ENCODE data around the gene CCDC78. TPM values are rescaled to one million over a fixed set of nuclear protein-coding genes. Genes with fewer than 3 reads are reported as not detected.

CCDC78 gene
- total and polyA plus RNA-seq, 2 experiments from 2014 or later = 10.5 to 12.6 TPM

DNA sequence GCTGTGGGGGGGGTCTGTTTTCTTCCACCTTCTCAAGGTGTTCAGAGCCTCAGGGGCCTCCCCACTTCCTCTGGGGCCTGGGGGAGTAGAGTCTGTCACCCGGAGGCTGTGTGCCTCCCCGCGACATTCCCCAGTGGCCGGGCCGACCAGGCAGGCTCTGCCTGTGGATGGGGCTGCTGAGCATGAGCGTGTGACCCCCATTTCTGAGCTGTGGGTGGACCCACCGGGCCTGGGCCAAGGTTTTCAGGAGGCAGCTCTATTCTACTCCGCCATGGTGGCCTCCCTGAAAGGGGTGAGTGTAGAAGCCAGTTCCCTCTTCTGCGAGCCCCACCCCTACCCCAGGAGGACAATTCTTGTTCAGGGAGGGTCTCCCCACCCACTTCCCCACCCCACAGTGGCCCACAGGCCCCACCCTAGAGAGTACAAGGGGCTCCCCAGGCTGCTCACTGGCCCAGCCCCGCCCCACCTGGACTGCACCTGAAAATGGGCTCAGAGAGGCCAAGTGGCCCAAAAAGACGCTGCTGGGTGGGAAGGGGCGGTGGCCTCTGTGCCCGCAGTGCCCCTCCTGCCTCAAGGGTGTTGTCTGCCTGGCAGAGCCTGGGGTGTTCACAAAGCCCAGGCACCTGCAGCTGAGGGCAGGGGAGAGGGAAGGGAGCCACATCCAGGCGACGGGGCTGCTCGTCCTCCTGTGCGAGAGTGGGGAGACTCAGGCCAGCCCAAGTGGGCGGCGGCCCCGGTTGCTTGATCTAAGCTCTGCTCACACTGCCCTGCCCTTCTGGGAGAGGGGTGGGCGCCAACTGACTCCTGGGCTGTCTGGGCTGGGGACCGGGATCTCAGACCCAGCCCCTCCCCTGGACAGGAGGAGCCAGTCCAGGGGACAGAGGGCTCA lies 35.6 kb upstream of the CCDC78 start:
- H3K27me3 ChIP-seq (ENCODE audit: insufficient read depth) = no peaks in the 10 kb centered on the region
- H3K36me3 ChIP-seq (ENCODE audit: insufficient read depth) = no peaks in the 10 kb centered on the region
- H3K4me3 Mint-ChIP-seq = no peak overlapping the region
- no peak overlapping the region for H2AFZ ChIP-seq
- no peaks in the 10 kb centered on the region for H3K79me2 ChIP-seq (replicated peaks; ENCODE audit: insufficient read depth)
- H3K4me2 ChIP-seq = no peak overlapping the region
- ATAC-seq = peak; percentile 26
- TF ChIP-seq, protein P1, sequence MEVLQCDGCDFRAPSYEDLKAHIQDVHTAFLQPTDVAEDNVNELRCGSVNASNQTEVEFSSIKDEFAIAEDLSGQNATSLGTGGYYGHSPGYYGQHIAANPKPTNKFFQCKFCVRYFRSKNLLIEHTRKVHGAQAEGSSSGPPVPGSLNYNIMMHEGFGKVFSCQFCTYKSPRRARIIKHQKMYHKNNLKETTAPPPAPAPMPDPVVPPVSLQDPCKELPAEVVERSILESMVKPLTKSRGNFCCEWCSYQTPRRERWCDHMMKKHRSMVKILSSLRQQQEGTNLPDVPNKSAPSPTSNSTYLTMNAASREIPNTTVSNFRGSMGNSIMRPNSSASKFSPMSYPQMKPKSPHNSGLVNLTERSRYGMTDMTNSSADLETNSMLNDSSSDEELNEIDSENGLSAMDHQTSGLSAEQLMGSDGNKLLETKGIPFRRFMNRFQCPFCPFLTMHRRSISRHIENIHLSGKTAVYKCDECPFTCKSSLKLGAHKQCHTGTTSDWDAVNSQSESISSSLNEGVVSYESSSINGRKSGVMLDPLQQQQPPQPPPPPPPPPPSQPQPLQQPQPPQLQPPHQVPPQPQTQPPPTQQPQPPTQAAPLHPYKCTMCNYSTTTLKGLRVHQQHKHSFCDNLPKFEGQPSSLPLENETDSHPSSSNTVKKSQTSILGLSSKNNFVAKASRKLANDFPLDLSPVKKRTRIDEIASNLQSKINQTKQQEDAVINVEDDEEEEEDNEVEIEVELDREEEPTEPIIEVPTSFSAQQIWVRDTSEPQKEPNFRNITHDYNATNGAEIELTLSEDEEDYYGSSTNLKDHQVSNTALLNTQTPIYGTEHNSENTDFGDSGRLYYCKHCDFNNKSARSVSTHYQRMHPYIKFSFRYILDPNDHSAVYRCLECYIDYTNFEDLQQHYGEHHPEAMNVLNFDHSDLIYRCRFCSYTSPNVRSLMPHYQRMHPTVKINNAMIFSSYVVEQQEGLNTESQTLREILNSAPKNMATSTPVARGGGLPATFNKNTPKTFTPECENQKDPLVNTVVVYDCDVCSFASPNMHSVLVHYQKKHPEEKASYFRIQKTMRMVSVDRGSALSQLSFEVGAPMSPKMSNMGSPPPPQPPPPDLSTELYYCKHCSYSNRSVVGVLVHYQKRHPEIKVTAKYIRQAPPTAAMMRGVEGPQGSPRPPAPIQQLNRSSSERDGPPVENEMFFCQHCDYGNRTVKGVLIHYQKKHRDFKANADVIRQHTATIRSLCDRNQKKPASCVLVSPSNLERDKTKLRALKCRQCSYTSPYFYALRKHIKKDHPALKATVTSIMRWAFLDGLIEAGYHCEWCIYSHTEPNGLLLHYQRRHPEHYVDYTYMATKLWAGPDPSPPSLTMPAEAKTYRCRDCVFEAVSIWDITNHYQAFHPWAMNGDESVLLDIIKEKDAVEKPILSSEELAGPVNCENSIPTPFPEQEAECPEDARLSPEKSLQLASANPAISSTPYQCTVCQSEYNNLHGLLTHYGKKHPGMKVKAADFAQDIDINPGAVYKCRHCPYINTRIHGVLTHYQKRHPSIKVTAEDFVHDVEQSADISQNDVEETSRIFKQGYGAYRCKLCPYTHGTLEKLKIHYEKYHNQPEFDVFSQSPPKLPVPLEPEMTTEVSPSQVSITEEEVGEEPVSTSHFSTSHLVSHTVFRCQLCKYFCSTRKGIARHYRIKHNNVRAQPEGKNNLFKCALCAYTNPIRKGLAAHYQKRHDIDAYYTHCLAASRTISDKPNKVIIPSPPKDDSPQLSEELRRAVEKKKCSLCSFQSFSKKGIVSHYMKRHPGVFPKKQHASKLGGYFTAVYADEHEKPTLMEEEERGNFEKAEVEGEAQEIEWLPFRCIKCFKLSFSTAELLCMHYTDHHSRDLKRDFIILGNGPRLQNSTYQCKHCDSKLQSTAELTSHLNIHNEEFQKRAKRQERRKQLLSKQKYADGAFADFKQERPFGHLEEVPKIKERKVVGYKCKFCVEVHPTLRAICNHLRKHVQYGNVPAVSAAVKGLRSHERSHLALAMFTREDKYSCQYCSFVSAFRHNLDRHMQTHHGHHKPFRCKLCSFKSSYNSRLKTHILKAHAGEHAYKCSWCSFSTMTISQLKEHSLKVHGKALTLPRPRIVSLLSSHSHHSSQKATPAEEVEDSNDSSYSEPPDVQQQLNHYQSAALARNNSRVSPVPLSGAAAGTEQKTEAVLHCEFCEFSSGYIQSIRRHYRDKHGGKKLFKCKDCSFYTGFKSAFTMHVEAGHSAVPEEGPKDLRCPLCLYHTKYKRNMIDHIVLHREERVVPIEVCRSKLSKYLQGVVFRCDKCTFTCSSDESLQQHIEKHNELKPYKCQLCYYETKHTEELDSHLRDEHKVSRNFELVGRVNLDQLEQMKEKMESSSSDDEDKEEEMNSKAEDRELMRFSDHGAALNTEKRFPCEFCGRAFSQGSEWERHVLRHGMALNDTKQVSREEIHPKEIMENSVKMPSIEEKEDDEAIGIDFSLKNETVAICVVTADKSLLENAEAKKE (CRISPR knock-in tag; IDR thresholded peaks at IDR 0.05) = no peak
- TF ChIP-seq, protein P2, sequence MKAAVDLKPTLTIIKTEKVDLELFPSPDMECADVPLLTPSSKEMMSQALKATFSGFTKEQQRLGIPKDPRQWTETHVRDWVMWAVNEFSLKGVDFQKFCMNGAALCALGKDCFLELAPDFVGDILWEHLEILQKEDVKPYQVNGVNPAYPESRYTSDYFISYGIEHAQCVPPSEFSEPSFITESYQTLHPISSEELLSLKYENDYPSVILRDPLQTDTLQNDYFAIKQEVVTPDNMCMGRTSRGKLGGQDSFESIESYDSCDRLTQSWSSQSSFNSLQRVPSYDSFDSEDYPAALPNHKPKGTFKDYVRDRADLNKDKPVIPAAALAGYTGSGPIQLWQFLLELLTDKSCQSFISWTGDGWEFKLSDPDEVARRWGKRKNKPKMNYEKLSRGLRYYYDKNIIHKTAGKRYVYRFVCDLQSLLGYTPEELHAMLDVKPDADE (IDR thresholded peaks at IDR 0.05) = no peak
- TF ChIP-seq POLR2AphosphoS5 (IDR thresholded peaks at IDR 0.05; ENCODE audit: low read depth) = no peak
- no peak for TF ChIP-seq CREB1 (CRISPR knock-in tag; IDR thresholded peaks at IDR 0.05; ENCODE audit: low read depth)
- TF ChIP-seq ZNF114 (CRISPR knock-in tag; IDR thresholded peaks at IDR 0.05) = no peak
- TF ChIP-seq EZH2phosphoT487 (IDR thresholded peaks at IDR 0.05; ENCODE audit: unreplicated experiment) = no peak
- TF ChIP-seq, protein P3, sequence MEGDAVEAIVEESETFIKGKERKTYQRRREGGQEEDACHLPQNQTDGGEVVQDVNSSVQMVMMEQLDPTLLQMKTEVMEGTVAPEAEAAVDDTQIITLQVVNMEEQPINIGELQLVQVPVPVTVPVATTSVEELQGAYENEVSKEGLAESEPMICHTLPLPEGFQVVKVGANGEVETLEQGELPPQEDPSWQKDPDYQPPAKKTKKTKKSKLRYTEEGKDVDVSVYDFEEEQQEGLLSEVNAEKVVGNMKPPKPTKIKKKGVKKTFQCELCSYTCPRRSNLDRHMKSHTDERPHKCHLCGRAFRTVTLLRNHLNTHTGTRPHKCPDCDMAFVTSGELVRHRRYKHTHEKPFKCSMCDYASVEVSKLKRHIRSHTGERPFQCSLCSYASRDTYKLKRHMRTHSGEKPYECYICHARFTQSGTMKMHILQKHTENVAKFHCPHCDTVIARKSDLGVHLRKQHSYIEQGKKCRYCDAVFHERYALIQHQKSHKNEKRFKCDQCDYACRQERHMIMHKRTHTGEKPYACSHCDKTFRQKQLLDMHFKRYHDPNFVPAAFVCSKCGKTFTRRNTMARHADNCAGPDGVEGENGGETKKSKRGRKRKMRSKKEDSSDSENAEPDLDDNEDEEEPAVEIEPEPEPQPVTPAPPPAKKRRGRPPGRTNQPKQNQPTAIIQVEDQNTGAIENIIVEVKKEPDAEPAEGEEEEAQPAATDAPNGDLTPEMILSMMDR (conservative IDR thresholded peaks at IDR 0.05; ENCODE audit: low read depth in 2 of 2) = no peak
- TF ChIP-seq STAT1 (IDR thresholded peaks at IDR 0.05; ENCODE audit: unreplicated experiment) = no peak
- TF ChIP-seq, protein P4, sequence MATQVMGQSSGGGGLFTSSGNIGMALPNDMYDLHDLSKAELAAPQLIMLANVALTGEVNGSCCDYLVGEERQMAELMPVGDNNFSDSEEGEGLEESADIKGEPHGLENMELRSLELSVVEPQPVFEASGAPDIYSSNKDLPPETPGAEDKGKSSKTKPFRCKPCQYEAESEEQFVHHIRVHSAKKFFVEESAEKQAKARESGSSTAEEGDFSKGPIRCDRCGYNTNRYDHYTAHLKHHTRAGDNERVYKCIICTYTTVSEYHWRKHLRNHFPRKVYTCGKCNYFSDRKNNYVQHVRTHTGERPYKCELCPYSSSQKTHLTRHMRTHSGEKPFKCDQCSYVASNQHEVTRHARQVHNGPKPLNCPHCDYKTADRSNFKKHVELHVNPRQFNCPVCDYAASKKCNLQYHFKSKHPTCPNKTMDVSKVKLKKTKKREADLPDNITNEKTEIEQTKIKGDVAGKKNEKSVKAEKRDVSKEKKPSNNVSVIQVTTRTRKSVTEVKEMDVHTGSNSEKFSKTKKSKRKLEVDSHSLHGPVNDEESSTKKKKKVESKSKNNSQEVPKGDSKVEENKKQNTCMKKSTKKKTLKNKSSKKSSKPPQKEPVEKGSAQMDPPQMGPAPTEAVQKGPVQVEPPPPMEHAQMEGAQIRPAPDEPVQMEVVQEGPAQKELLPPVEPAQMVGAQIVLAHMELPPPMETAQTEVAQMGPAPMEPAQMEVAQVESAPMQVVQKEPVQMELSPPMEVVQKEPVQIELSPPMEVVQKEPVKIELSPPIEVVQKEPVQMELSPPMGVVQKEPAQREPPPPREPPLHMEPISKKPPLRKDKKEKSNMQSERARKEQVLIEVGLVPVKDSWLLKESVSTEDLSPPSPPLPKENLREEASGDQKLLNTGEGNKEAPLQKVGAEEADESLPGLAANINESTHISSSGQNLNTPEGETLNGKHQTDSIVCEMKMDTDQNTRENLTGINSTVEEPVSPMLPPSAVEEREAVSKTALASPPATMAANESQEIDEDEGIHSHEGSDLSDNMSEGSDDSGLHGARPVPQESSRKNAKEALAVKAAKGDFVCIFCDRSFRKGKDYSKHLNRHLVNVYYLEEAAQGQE (IDR thresholded peaks at IDR 0.05; ENCODE audit: unreplicated experiment) = no peak
- TF ChIP-seq EZH2 (IDR thresholded peaks at IDR 0.05; ENCODE audit: low read depth, unreplicated experiment) = no peak
- peaks cover 15% of the 10 kb centered on the region for H3K27me3 Mint-ChIP-seq (ENCODE audit: insufficient read depth, low read depth, poor library complexity)
- no peaks in the 10 kb centered on the region for H3K36me3 Mint-ChIP-seq (ENCODE audit: low read depth)
- H3K27ac ChIP-seq (ENCODE audit: low read depth) = no peak overlapping the region
- no peaks in the 10 kb centered on the region; the same call in 1 of the 3 replicates for H3K4me1 Mint-ChIP-seq
- no peaks in the 10 kb centered on the region for H3K4me1 ChIP-seq (ENCODE audit: insufficient read depth)
- H4K20me1 ChIP-seq (replicated peaks; ENCODE audit: insufficient read depth) = no peaks in the 10 kb centered on the region
- DNase-seq (ENCODE audit: low spot score) = no peak
- no peak overlapping the region for H3K4me3 ChIP-seq
- H3F3A ChIP-seq (replicated peaks; ENCODE audit: low read depth) = no peaks in the 10 kb centered on the region
- H3K9me3 Mint-ChIP-seq = no peaks in the 10 kb centered on the region; the same call in 2 of the 3 replicates
- no peaks in the 10 kb centered on the region for H3K9me2 ChIP-seq (ENCODE audit: insufficient read depth)
- H3K27ac Mint-ChIP-seq = no peak overlapping the region

All from GM23338 (cell line).